Measurements from ENCODE around the gene POLR1A. TPM values are rescaled to one million over a fixed set of nuclear protein-coding genes. Genes with fewer than 3 reads are reported as not detected.
"Not testable (repeated sequence)": the region's sequence is repeated elsewhere in the genome, so short reads cannot be mapped to it uniquely, and the experiment has no call there.

Gene POLR1A
- total RNA-seq, 1 donor from 2014 or later: 9.5 TPM

GRCh38 chr2:85998071-85998991 lies 107.4 kb downstream of the POLR1A start:
- DNase-seq: no peak

- DNase-seq: no peak
These were observed 108.4 kb downstream of the POLR1A start for GRCh38 chr2:85997017-85997970.

GRCh38 chr2:85996591-85996990 lies 109.1 kb downstream of the POLR1A start:
- DNase-seq: no peak

- no peak for DNase-seq
These were observed 109.8 kb downstream of the POLR1A start for GRCh38 chr2:85995648-85996529.

GRCh38 chr2:85994897-85995647 lies 110.6 kb downstream of the POLR1A start:
- DNase-seq: no peak

GRCh38 chr2:85994421-85994777 lies 111.3 kb downstream of the POLR1A start:
- no peak for DNase-seq

GRCh38 chr2:85992611-85993010 lies 113.1 kb downstream of the POLR1A start:
- no peak for DNase-seq

- not testable (repeated sequence) for DNase-seq
These were observed 113.6 kb downstream of the POLR1A start for GRCh38 chr2:85992053-85992452.

- DNase-seq: no peak
These were observed 115.6 kb downstream of the POLR1A start for GRCh38 chr2:85990084-85990483.

- DNase-seq: no peak
These were observed 116.3 kb downstream of the POLR1A start for GRCh38 chr2:85989288-85989865.

GRCh38 chr2:85988914-85989270 lies 116.8 kb downstream of the POLR1A start:
- DNase-seq: no peak

GRCh38 chr2:85988175-85988913 lies 117.3 kb downstream of the POLR1A start:
- DNase-seq: no peak

GRCh38 chr2:85987266-85988174 lies 118.2 kb downstream of the POLR1A start:
- DNase-seq: no peak

- no peak for DNase-seq
These were observed 119.6 kb downstream of the POLR1A start for GRCh38 chr2:85986121-85986520.

- no peak for DNase-seq
These were observed 120.9 kb downstream of the POLR1A start for GRCh38 chr2:85984788-85985187.

- no peak for DNase-seq
These were observed 121.9 kb downstream of the POLR1A start for GRCh38 chr2:85983766-85984165.

GRCh38 chr2:85981579-85982247 lies 124.0 kb downstream of the POLR1A start:
- DNase-seq: no peak

Measured in occipital lobe (tissue), 2 donors.